HepG2 (cell line): ENCODE data around the gene EPG5. TPM values are rescaled to one million over a fixed set of nuclear protein-coding genes. Genes with fewer than 3 reads are reported as not detected.
"Not testable (repeated sequence)": the region's sequence is repeated elsewhere in the genome, so short reads cannot be mapped to it uniquely, and the experiment has no call there.

Source experiments
- ATAC-seq: fragments of 200-7000 bp; cut with Tn5 transposase; 3 replicates; pipeline ENCODE4 v1.9.1; 2020; ENCODE audit warnings: mild to moderate bottlenecking, moderate library complexity
- BruUV-seq: library from RNA; stranded (reverse); fragments of 400-500 nt; replicated peaks from 2 replicates; lab custom pipeline; 2021; lab: Mats Ljungman, UMichigan
- CTCF ChIA-PET: fragments of 300-600 bp; formaldehyde crosslinking; extraction: SDS; loops from one replicate; lab custom pipeline; 2021; ENCODE audit warnings: low total read pairs, inconsistent platforms, low intra/inter-chr PET ratio; lab: Yijun Ruan, JAX
- POLR2A ChIA-PET: fragments of 350-600 bp; sonication (Branson Sonifier 250); formaldehyde crosslinking; loops from one replicate; lab custom pipeline; 2020; ENCODE audit warnings: antibody characterized with exemption, inconsistent platforms; lab: Yijun Ruan, JAX
- DNase-seq: peaks from one replicate; pipeline ENCODE4 v3.0.0-alpha.2; 2015; ENCODE audit warnings: low spot score
- FAIRE-seq: peaks from 3 replicates; lab custom pipeline; 2011; peaks lifted over from hg19 to GRCh38; lab: Jason Lieb, UNC
- H2AFZ ChIP-seq: one replicate; pipeline ENCODE4 v1.6.1; 2011; ENCODE audit warnings: low read length, inconsistent platforms
- H3K27ac ChIP-seq: fragments of 300-600 bp; 3 replicates; pipeline ENCODE4 v1.8.0; 2011; ENCODE audit warnings: mixed run types, mild to moderate bottlenecking, mixed read lengths, low read length, inconsistent platforms; ENCODE audit not compliant: insufficient read depth; ENCODE audit errors: extremely low read length
- H3K27me3 ChIP-seq, 2 experiments: fragments of 200-600 bp in 1 of 2; 2 replicates in 1 of 2; 3 replicates in 1 of 2; pipeline versions ENCODE4 v1.6.0 to v1.8.0; 2011; ENCODE audit warnings: low read length in 2 of 2, mild to moderate bottlenecking in 2 of 2, moderate library complexity in 2 of 2, inconsistent platforms in 1 of 2; ENCODE audit not compliant: insufficient read depth in 2 of 2, control insufficient read depth in 1 of 2
- H3K36me3 ChIP-seq, 2 experiments: fragments of 200-600 bp in 1 of 2; replicated peaks in 1 of 2; 2 replicates in 1 of 2; 3 replicates in 1 of 2; pipeline versions ENCODE4 v1.5.1 to v1.8.0; 2011; ENCODE audit warnings: low read length in 2 of 2, inconsistent platforms in 1 of 2; ENCODE audit not compliant: insufficient read depth in 2 of 2, control insufficient read depth in 1 of 2
- H3K4me1 ChIP-seq: 2 replicates; pipeline ENCODE4 v1.5.1; 2012; ENCODE audit warnings: low read length, inconsistent platforms; ENCODE audit not compliant: insufficient read depth
- H3K4me2 ChIP-seq: 2 replicates; pipeline ENCODE4 v1.6.0; 2011; ENCODE audit warnings: low read depth, low read length, inconsistent platforms
- H3K4me3 ChIP-seq, 3 experiments: fragments of 200-600 bp in 1 of 3; sonication (generic), shearing (Covaris generic) in 1 of 3; replicated peaks in 1 of 3; 2 replicates each; pipeline ENCODE4 v1.5.1; 2011 to 2016; ENCODE audit warnings: low read length in 3 of 3, inconsistent platforms in 2 of 3, low read depth in 2 of 3, mild to moderate bottlenecking in 2 of 3, control low read depth in 1 of 3, mixed read lengths in 1 of 3; ENCODE audit not compliant: insufficient read depth in 1 of 3
- H3K79me2 ChIP-seq: one replicate; pipeline ENCODE4 v1.6.1; 2011; ENCODE audit warnings: low read length, inconsistent platforms; ENCODE audit not compliant: insufficient read depth
- H3K9ac ChIP-seq: 2 replicates; pipeline ENCODE4 v1.6.0; 2011; ENCODE audit warnings: mild to moderate bottlenecking, low read depth, low read length, inconsistent platforms; ENCODE audit not compliant: insufficient read depth
- H3K9me3 ChIP-seq: 2 replicates; pipeline ENCODE4 v1.5.1; 2012; ENCODE audit warnings: mild to moderate bottlenecking, low read length
- H4K20me1 ChIP-seq: 2 replicates; pipeline ENCODE4 v1.6.0; 2011; ENCODE audit warnings: inconsistent platforms, mild to moderate bottlenecking, low read length, moderate library complexity; ENCODE audit not compliant: insufficient read depth
- SOX13 ChIP-seq, 3 experiments: fragments of 450-650 bp in 1 of 3; sonication (generic) in 1 of 3; formaldehyde crosslinking in 1 of 3; IDR thresholded peaks in 2 of 3; conservative IDR thresholded peaks in 1 of 3; 2 replicates each; pipeline versions ENCODE4 v1.5.0 to v1.6.1; 2016 to 2020; ENCODE audit warnings: antibody characterized with exemption in 1 of 3, mild to moderate bottlenecking in 1 of 3, missing compliant biosample characterization in 1 of 3, missing genetic modification reagents in 1 of 3, moderate library complexity in 1 of 3
- SP5 ChIP-seq: IDR thresholded peaks from 2 replicates; pipeline ENCODE4 v1.6.1; 2016; ENCODE audit warnings: low read depth, borderline replicate concordance
- WGBS: methylation state at CpG from one replicate; pipeline ENCODE4 v1.1.6; 2017; ENCODE audit warnings: low lambda C conversion rate; 5-methylcytosine and 5-hydroxymethylcytosine counted together
- in situ Hi-C: cut with HindIII; loops from 2 replicates; pipeline ENCODE4 v1.10.0; 2017; ENCODE audit warnings: low pct_unique_long_range_greater_than_20kb; ENCODE audit not compliant: extremely low pct_ligation_motif_present
- intact Hi-C: fragments of 100-400 bp; cut with micrococcal nuclease; formaldehyde crosslinking; loops from one replicate; pipeline ENCODE4 v1.10.0; 2022; ENCODE audit not compliant: unreplicated experiment
- polyA plus RNA-seq, 8 experiments: library from polyadenylated mRNA; depleted of rRNA in 3 of 8; stranded (reverse) in 7 of 8; unstranded in 1 of 8; fragments of >200 nt; fragmentation: Illumina TruSeq in 4 of 8; extraction: Trizol in 4 of 8; gene quantifications; 2 replicates each; pipeline versions ENCODE4 v1.2.1 to v1.2.3, GENCODE V29; 2011 to 2016; ENCODE audit warnings: low read depth in 4 of 8, missing spikeins in 1 of 8, mixed read lengths in 1 of 8; ENCODE audit not compliant: insufficient read depth in 1 of 8
- total RNA-seq, 5 experiments: library from RNA; depleted of rRNA; stranded (reverse); fragments of >200 nt; fragmentation: Illumina TruSeq; extraction: Trizol; gene quantifications; 2 replicates each; pipeline ENCODE4 v1.2.3, GENCODE V29; 2016; ENCODE audit warnings: low read depth in 1 of 5

The EPG5 gene
- total and polyA plus RNA-seq, 2 of the 13 experiments (the other 11 are each of a cell fraction or from before 2014, with no cell fraction given): 6.7 to 9.3 TPM

GRCh38 chr18:45993438-45993837 is 26.3 kb upstream of the EPG5 start:
- no peaks in the 10 kb centered on the region for H3K79me2 ChIP-seq
- H3K27ac ChIP-seq: no peak overlapping the region
- H3K36me3 ChIP-seq: no peaks in the 10 kb centered on the region
- H3K27me3 ChIP-seq: no peaks in the 10 kb centered on the region
- CTCF ChIA-PET: no interaction called here
- BruUV-seq: no TSS peak
- H3K4me3 ChIP-seq: no peak overlapping the region
- no peak overlapping the region for H3K9ac ChIP-seq
- TF ChIP-seq SOX13 (IDR thresholded peaks at IDR 0.05) (no peak), SOX13 (CRISPR knock-in tag; conservative IDR thresholded peaks at IDR 0.05 in 1 of 2, IDR thresholded peaks at IDR 0.05 in 1 of 2) (no peak), SP5 (CRISPR knock-in tag) (no peak)
- TF ChIP-seq, all 625 proteins: peak for 0
- POLR2A ChIA-PET: no interaction called here
- intact Hi-C loops: no loop called here
- DNase-seq: no peak
- FAIRE-seq: no peak
- Histone ChIP-seq H3K9me3 (no peaks in the 10 kb centered on the region), H2AFZ (no peak overlapping the region), H3K4me2 (no peak overlapping the region), H4K20me1 (no peaks in the 10 kb centered on the region), H3K4me1 (no peaks in the 10 kb centered on the region)
- no peak for ATAC-seq
- in situ Hi-C loops: no loop called here
- 55% methylated on average over 4 of the region's 4 CpGs for WGBS

GRCh38 chr18:45992527-45992926 is 25.4 kb upstream of the EPG5 start:
- FAIRE-seq, POLR2A ChIA-PET, H3K36me3 ChIP-seq: not testable (repeated sequence)

More at GRCh38 chr18:45992527-45992926, 25.4 kb upstream of the EPG5 start:
- BruUV-seq, H3K27me3 ChIP-seq, in situ Hi-C loops, ATAC-seq, H3K4me2 ChIP-seq, intact Hi-C loops, H3K4me3 ChIP-seq, DNase-seq, H3K9me3 ChIP-seq, H3K4me1 ChIP-seq, H3K27ac ChIP-seq, H2AFZ ChIP-seq, H3K9ac ChIP-seq, H4K20me1 ChIP-seq, H3K79me2 ChIP-seq, CTCF ChIA-PET: not testable (repeated sequence)
- 81% methylated on average over 6 of the region's 6 CpGs for WGBS
